HCEC 1CT (cell line): ENCODE data around the gene EGFLAM.
A peak's percentile ranks its signal among the peaks of the same experiment; 100 is the strongest.
"Not testable (repeated sequence)": the region's sequence is repeated elsewhere in the genome, so short reads cannot be mapped to it uniquely, and the experiment has no call there.

Experiments
- DNase-seq: peaks from one replicate; pipeline ENCODE4 v3.0.0-alpha.2; 2017

EGFLAM gene

GRCh38 chr5:38380537-38380936 is 122.2 kb downstream of the EGFLAM start:
- DNase-seq = no peak

- no peak for DNase-seq
Measured at GRCh38 chr5:38381361-38381760, 123.0 kb downstream of the EGFLAM start.

- peak; percentile 67 for DNase-seq
Measured at GRCh38 chr5:38382898-38383297, 124.5 kb downstream of the EGFLAM start.

- no peak for DNase-seq
Measured at GRCh38 chr5:38383701-38384100, 125.3 kb downstream of the EGFLAM start.

- DNase-seq = no peak
Measured at GRCh38 chr5:38384396-38384795, 126.0 kb downstream of the EGFLAM start.

GRCh38 chr5:38387161-38387560 is 128.8 kb downstream of the EGFLAM start:
- no peak for DNase-seq

GRCh38 chr5:38393636-38394035 is 135.3 kb downstream of the EGFLAM start:
- no peak for DNase-seq

GRCh38 chr5:38396766-38397165 is 138.4 kb downstream of the EGFLAM start:
- no peak for DNase-seq

GRCh38 chr5:38400365-38400764 is 142.0 kb downstream of the EGFLAM start:
- no peak for DNase-seq

GRCh38 chr5:38401145-38401544 is 142.8 kb downstream of the EGFLAM start:
- DNase-seq = no peak

GRCh38 chr5:38403406-38403805 is 145.0 kb downstream of the EGFLAM start:
- DNase-seq = peak; percentile 60

GRCh38 chr5:38403877-38404635 is 145.7 kb downstream of the EGFLAM start:
- DNase-seq = no peak

GRCh38 chr5:38404667-38405276 is 146.4 kb downstream of the EGFLAM start:
- no peak for DNase-seq

GRCh38 chr5:38408446-38409198 is 150.3 kb downstream of the EGFLAM start:
- no peak for DNase-seq

GRCh38 chr5:38410304-38410990 is 152.1 kb downstream of the EGFLAM start:
- DNase-seq = no peak

- DNase-seq = no peak
Measured at GRCh38 chr5:38413696-38414095, 155.3 kb downstream of the EGFLAM start.

- peak; percentile 74 for DNase-seq
Measured at GRCh38 chr5:38414348-38414747, 156.0 kb downstream of the EGFLAM start.

GRCh38 chr5:38415772-38416171 is 157.4 kb downstream of the EGFLAM start:
- DNase-seq = not testable (repeated sequence)

GRCh38 chr5:38417658-38418017 is 159.3 kb downstream of the EGFLAM start:
- no peak for DNase-seq

GRCh38 chr5:38420246-38420645 is 161.9 kb downstream of the EGFLAM start:
- DNase-seq = peak; percentile 16

- peak; percentile 70 for DNase-seq
Measured at GRCh38 chr5:38420691-38421390, 162.5 kb downstream of the EGFLAM start.

- DNase-seq = no peak
Measured at GRCh38 chr5:38422622-38423021, 164.3 kb downstream of the EGFLAM start.
